ENCODE data around the gene ST6GALNAC4.

ST6GALNAC4 gene

DNA sequence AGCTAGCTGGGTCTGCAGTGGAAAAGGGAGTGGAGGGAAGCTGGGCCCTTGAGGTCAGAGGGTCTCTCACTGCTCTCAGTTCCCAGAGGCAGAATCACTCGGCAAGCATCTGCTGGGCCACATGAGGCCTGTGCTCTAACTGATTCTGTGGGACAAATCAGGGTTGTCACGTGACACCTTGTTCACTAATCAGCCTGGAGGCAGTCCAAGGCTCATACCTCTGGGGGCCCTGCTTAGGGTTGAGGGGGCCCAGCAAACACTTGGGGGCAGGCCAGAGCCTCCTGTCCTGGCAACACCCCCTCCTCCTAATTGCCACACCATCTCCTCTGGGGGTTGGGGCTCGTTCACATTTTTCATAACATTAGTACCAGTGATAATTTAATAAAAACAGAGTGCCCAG, 29.9 kb upstream of the ST6GALNAC4 start:
- Histone ChIP-seq H3K4me1 (ENCODE audit: control insufficient read depth, low read length) (peaks cover 56% of the 10 kb centered on the region), H3K9me3 (ENCODE audit: control insufficient read depth, insufficient read depth, low read length) (no peaks in the 10 kb centered on the region), H3F3A (ENCODE audit: control insufficient read depth, insufficient read depth) (peaks cover 4% of the 10 kb centered on the region), H3K36me3 (ENCODE audit: control insufficient read depth, low read length) (peaks cover 89% of the 10 kb centered on the region), H3K27me3 (ENCODE audit: control insufficient read depth, low read length) (no peaks in the 10 kb centered on the region), H3K4me3 (ENCODE audit: low read length) (no peak overlapping the region), H3K27ac (ENCODE audit: low read depth, low read length) (peak overlapping the region; percentile 7; the same call in 1 of the 2 replicates), H3K9me2 (replicated peaks; ENCODE audit: control insufficient read depth, low read length) (no peaks in the 10 kb centered on the region), H3K79me2 (ENCODE audit: control insufficient read depth, low read length) (peaks cover 50% of the 10 kb centered on the region), H4K20me1 (ENCODE audit: control insufficient read depth, insufficient read depth, low read depth, low read length) (peaks cover 4% of the 10 kb centered on the region; the same call in 1 of the 2 replicates), H3K4me2 (ENCODE audit: low read length) (no peak overlapping the region)
- no peak for TF ChIP-seq EZH2phosphoT487 (IDR thresholded peaks at IDR 0.05; ENCODE audit: borderline replicate concordance, low read length)
- TF ChIP-seq, protein P1, sequence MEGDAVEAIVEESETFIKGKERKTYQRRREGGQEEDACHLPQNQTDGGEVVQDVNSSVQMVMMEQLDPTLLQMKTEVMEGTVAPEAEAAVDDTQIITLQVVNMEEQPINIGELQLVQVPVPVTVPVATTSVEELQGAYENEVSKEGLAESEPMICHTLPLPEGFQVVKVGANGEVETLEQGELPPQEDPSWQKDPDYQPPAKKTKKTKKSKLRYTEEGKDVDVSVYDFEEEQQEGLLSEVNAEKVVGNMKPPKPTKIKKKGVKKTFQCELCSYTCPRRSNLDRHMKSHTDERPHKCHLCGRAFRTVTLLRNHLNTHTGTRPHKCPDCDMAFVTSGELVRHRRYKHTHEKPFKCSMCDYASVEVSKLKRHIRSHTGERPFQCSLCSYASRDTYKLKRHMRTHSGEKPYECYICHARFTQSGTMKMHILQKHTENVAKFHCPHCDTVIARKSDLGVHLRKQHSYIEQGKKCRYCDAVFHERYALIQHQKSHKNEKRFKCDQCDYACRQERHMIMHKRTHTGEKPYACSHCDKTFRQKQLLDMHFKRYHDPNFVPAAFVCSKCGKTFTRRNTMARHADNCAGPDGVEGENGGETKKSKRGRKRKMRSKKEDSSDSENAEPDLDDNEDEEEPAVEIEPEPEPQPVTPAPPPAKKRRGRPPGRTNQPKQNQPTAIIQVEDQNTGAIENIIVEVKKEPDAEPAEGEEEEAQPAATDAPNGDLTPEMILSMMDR (IDR thresholded peaks at IDR 0.05; ENCODE audit: low read depth, low read length, poor library complexity, severe bottlenecking), result no peak

DNA sequence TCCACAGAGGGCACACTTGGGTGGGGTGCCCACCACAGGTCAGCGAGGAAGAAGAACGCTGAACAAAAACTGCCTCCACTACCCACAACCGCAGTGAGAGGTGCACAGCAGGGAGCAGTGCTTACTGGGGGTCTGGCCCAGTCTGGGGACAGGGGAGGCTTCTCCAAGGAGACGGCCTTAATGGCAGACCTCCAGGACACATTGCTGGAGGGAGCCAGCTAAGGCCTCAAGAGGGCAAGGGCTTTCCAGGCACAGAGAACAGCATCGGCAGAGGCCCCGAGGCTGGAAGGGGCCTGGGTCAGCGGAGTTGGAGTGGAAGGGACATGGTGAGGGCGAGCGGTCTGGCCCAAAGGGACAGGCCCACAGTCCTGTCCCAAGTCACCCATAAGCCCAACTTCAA, 29.1 kb upstream of the ST6GALNAC4 start:
- TF ChIP-seq, protein P1 (IDR thresholded peaks at IDR 0.05; ENCODE audit: low read depth, low read length, poor library complexity, severe bottlenecking), result no peak
- no peak for TF ChIP-seq EZH2phosphoT487 (IDR thresholded peaks at IDR 0.05; ENCODE audit: borderline replicate concordance, low read length)
- peaks cover 4% of the 10 kb centered on the region for H3F3A ChIP-seq (ENCODE audit: control insufficient read depth, insufficient read depth)
- H4K20me1 ChIP-seq (ENCODE audit: control insufficient read depth, insufficient read depth, low read depth, low read length), result peaks cover 4% of the 10 kb centered on the region; the same call in 1 of the 2 replicates
- no peaks in the 10 kb centered on the region for H3K9me2 ChIP-seq (replicated peaks; ENCODE audit: control insufficient read depth, low read length)
- H3K27ac ChIP-seq (ENCODE audit: low read depth, low read length), result no peak overlapping the region
- H3K27me3 ChIP-seq (ENCODE audit: control insufficient read depth, low read length), result no peaks in the 10 kb centered on the region
- no peaks in the 10 kb centered on the region for H3K9me3 ChIP-seq (ENCODE audit: control insufficient read depth, insufficient read depth, low read length)
- peaks cover 56% of the 10 kb centered on the region for H3K4me1 ChIP-seq (ENCODE audit: control insufficient read depth, low read length)
- H3K36me3 ChIP-seq (ENCODE audit: control insufficient read depth, low read length), result peaks cover 92% of the 10 kb centered on the region
- H3K4me2 ChIP-seq (ENCODE audit: low read length), result no peak overlapping the region
- H3K79me2 ChIP-seq (ENCODE audit: control insufficient read depth, low read length), result peaks cover 45% of the 10 kb centered on the region
- H3K4me3 ChIP-seq (ENCODE audit: low read length), result no peak overlapping the region

DNA sequence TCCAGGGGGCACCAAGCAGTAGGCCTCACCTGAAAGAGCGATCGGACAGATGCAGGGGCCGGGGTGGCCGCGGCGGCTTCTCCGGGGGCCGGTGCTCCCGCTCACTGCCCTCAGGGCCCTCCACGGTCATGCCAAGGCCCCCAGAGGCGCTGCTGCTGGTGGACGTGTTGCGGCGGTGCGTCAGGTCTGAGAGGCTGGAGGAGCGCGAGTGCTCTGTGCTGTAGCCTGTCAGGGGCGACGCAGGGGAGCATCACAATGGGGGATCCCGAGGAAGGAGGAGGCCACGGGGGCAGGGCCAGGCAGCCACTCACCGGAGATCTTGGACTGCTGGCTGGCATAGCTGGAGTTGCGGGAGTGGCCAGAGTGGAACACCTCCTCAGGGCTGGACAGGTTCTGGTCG, 28.5 kb upstream of the ST6GALNAC4 start:
- TF ChIP-seq, protein P1 (IDR thresholded peaks at IDR 0.05; ENCODE audit: low read depth, low read length, poor library complexity, severe bottlenecking), result no peak
- Histone ChIP-seq H3K9me3 (ENCODE audit: control insufficient read depth, insufficient read depth, low read length) (no peaks in the 10 kb centered on the region), H3K4me1 (ENCODE audit: control insufficient read depth, low read length) (peaks cover 55% of the 10 kb centered on the region), H3K79me2 (ENCODE audit: control insufficient read depth, low read length) (peaks cover 39% of the 10 kb centered on the region), H3K4me3 (ENCODE audit: low read length) (no peak overlapping the region), H3F3A (ENCODE audit: control insufficient read depth, insufficient read depth) (peaks cover 9% of the 10 kb centered on the region), H3K27me3 (ENCODE audit: control insufficient read depth, low read length) (no peaks in the 10 kb centered on the region), H3K9me2 (replicated peaks; ENCODE audit: control insufficient read depth, low read length) (no peaks in the 10 kb centered on the region), H3K27ac (ENCODE audit: low read depth, low read length) (no peak overlapping the region), H3K36me3 (ENCODE audit: control insufficient read depth, low read length) (peaks cover 92% of the 10 kb centered on the region), H3K4me2 (ENCODE audit: low read length) (no peak overlapping the region), H4K20me1 (ENCODE audit: control insufficient read depth, insufficient read depth, low read depth, low read length) (peaks cover 4% of the 10 kb centered on the region; the same call in 1 of the 2 replicates)

Data from DOHH2 (cell line).